AG04449 (cell line): ENCODE measurements around the gene ENOPH1.

Source experiments
- CTCF ChIA-PET: fragments of 350-600 bp; formaldehyde crosslinking; extraction: SDS; loops from one replicate; lab custom pipeline; 2021; ENCODE audit warnings: antibody characterized with exemption; lab: Yijun Ruan, JAX
- POLR2A ChIA-PET: fragments of 400-600, 350-600 bp; formaldehyde crosslinking; extraction: SDS; loops from one replicate; lab custom pipeline; 2020; ENCODE audit warnings: antibody characterized with exemption, inconsistent platforms; lab: Yijun Ruan, JAX
- DNase-seq: peaks from one replicate; pipeline ENCODE4 v3.0.0-alpha.2; 2010; ENCODE audit warnings: low read depth, low spot score
- H3K4me3 ChIP-seq: 2 replicates; pipeline ENCODE4 v1.5.1; 2011; ENCODE audit warnings: low read depth, mild to moderate bottlenecking, control low read depth, low read length
- TF ChIP-seq, protein P1 (sequence below): IDR thresholded peaks from one replicate; pipeline ENCODE4 v1.5.1; 2011; ENCODE audit warnings: mild to moderate bottlenecking, moderate library complexity, low read length, control low read depth, inconsistent platforms; ENCODE audit not compliant: insufficient read depth; ENCODE audit errors: missing control alignments

ENOPH1 gene

DNA sequence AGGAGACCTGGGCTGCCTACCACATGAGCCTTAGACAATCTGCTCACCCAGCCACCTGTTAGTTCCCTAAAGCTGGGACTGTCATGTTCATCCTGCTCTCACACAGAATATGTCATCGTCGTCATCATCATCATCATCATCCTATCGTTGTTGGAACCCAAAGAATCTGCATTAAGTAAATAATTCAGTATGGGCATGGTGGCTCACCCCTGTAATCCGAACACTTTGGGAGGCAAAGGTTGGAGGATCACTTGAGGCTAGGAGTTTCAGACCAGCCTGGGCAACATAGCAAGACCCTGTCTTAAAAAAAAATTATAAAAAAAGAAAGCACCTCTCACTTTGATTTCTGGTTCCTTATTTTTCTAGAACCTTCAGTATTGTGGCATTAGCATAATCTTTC, 6.4 kb downstream of the ENOPH1 start:
- no peak for DNase-seq
- ChIA-PET CTCF (interaction anchor here (1.7 kb wide), 1 partner anchor 9 kb away, joined by 5 read pairs; no protein-coding TSS in a partner anchor), POLR2A (interaction anchor here (1.3 kb wide), 1 partner anchor 8 kb away, joined by 5 read pairs; no protein-coding TSS in a partner anchor)
- no peak overlapping the region for H3K4me3 ChIP-seq
- TF ChIP-seq, protein P1, sequence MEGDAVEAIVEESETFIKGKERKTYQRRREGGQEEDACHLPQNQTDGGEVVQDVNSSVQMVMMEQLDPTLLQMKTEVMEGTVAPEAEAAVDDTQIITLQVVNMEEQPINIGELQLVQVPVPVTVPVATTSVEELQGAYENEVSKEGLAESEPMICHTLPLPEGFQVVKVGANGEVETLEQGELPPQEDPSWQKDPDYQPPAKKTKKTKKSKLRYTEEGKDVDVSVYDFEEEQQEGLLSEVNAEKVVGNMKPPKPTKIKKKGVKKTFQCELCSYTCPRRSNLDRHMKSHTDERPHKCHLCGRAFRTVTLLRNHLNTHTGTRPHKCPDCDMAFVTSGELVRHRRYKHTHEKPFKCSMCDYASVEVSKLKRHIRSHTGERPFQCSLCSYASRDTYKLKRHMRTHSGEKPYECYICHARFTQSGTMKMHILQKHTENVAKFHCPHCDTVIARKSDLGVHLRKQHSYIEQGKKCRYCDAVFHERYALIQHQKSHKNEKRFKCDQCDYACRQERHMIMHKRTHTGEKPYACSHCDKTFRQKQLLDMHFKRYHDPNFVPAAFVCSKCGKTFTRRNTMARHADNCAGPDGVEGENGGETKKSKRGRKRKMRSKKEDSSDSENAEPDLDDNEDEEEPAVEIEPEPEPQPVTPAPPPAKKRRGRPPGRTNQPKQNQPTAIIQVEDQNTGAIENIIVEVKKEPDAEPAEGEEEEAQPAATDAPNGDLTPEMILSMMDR = no peak

DNA sequence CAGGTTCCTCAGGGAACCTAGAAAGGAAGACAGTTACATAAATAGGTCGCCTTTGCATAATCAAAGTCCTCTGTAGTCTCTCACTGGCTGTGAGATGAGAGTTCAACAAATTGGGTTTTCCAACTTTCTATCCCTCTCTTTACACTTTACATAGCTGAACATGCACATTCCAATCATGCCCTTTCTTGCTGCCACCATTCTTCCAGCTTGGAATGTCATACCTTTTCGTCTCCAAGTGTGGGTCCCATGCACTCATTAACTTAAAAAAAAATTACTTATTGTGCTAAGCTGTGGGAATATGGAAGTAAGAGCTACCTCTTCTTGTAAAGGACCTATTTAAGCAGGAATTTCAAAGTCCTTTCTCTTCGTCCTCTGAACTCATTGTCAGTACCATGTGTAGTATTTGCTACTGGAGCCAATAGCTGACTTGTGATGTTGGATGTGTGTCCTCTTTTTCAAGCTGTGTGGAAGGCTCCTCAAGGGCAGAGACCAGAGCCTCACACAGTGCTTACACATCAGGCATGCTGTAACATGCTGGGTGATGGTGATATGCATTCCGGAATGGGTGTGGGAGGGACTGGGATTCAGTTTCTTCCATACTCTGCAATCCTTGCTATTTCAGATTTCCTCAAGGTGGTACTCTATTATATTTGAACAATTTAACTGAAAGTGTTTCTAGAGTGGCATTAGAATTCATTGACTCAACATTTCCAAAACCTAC, 7.1 kb downstream of the ENOPH1 start:
- CTCF ChIA-PET = interaction anchor here (1.2 to 2.3 kb wide), 3 partner anchors 8 to 25 kb away, joined by 5 to 6 read pairs (median 5); no protein-coding TSS in a partner anchor
- no peak for DNase-seq
- POLR2A ChIA-PET = interaction anchor here (1.3 kb wide), 1 partner anchor 8 kb away, joined by 5 read pairs; no protein-coding TSS in a partner anchor
- no peak overlapping the region for H3K4me3 ChIP-seq
- TF ChIP-seq, protein P1 = no peak

DNA sequence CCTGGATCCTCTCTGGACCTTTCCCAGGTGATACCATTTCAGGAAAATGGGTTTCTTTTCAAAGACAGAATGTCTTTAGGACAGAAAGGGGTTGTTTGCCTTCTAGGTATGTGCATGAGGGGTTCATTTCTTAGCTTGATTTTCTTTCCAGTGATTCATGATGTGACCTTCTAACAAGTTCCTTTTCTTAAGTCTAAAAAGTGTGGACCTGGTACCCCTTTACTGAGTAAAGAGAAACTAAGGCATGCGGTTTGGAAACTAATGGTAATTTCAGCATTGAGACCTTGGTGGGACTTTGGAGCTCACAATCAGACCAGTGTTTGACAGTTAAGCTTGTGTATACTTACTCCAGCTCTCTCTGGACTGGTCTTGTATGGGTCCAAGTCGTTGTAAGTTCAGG, 8.7 kb downstream of the ENOPH1 start:
- TF ChIP-seq, protein P1 = no peak
- DNase-seq = no peak
- ChIA-PET POLR2A (interaction anchor here (1.1 kb wide), 1 partner anchor 10 kb away, joined by 5 read pairs; no protein-coding TSS in a partner anchor), CTCF (interaction anchor here (1.6 to 3.1 kb wide), 3 partner anchors 10 to 78 kb away, joined by 4 to 19 read pairs (median 6); partner anchors contain the start of gene HNRNPDL)
- H3K4me3 ChIP-seq = no peak overlapping the region

DNA sequence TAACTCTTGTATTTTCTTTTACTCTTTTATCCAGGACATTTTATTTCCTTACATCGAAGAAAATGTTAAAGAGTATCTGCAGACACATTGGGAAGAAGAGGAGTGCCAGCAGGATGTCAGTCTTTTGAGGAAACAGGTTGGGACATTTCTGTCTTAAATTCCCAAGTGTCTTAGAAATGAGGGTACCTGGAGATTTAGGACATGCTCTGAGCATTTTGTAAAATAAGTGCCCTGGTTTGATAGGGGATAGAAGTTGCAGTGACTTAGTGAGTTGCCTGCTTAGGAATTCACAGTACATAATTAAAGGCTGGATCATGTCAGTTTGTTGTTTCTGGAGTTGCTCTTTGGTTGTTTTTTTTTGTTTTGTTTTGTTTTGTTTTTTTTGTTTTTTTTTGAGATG, 17.5 kb downstream of the ENOPH1 start:
- DNase-seq = no peak
- CTCF ChIA-PET = interaction anchor here (0.7 to 1.5 kb wide), 3 partner anchors 12 to 293 kb away, joined by 3 read pairs; no protein-coding TSS in a partner anchor
- POLR2A ChIA-PET = no interaction called here
- H3K4me3 ChIP-seq = no peak overlapping the region
- TF ChIP-seq, protein P1 = no peak

DNA sequence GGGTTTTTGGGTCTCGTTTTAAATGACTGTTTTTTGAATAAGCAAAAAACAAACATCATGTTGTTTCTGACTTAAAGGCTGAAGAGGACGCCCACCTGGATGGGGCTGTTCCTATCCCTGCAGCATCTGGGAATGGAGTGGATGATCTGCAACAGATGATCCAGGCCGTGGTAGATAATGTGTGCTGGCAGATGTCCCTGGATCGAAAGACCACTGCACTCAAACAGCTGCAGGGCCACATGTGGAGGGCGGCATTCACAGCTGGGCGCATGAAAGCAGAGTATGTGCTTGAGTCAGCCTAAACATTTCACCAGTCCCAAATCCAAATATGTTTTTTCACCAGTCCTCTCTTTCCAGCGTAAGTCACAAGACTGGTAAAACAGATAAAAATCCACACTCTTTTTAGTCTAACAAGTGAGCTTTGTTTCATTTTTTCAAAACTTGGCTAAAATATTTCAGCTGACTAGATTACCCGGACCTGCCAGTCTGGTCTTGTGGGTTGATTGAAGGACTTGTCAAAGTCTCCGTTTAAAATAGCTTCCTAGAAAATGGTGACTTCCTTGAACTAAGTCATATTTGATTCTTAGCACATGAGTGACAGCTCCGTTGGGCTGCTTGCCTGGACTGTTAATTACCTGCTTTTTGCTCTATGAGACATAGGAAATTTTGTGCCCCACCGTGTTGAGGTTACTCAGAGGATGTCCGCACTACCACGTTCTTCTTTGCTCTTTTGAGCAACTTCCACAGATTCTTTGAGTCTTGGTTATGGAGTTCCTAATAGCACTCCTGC, 20.8 kb downstream of the ENOPH1 start:
- TF ChIP-seq, protein P1 = no peak
- ChIA-PET CTCF (interaction anchor here (1.4 to 4.6 kb wide), 3 partner anchors 10 to 288 kb away, joined by 3 to 30 read pairs (median 9); no protein-coding TSS in a partner anchor), POLR2A (interaction anchor here (0.8 kb wide), 1 partner anchor 22 kb away, joined by 3 read pairs; no protein-coding TSS in a partner anchor)
- H3K4me3 ChIP-seq = no peak overlapping the region
- no peak for DNase-seq
